Ovary (tissue), 9 donors: Measurements from ENCODE around the gene SLC43A1. TPM values are rescaled to one million over a fixed set of nuclear protein-coding genes. Genes with fewer than 3 reads are reported as not detected.

ENCODE experiments used
- DNase-seq, 5 donors: peaks; one replicate each; pipeline ENCODE4 v3.0.0-alpha.2; 2019 to 2020
- H3K27ac ChIP-seq, 2 donors: fragments of 200-600 bp; one replicate each; pipeline versions ENCODE4 v1.5.1 to v1.8.0; 2019 to 2022
- H3K27me3 ChIP-seq: fragments of 200-600 bp; one replicate; pipeline ENCODE4 v1.8.0; 2022
- H3K36me3 ChIP-seq: fragments of 200-600 bp; sonication (generic); one replicate; pipeline ENCODE4 v1.5.1; 2019
- H3K4me1 ChIP-seq: one replicate; pipeline ENCODE4 v1.8.1; 2013; ENCODE audit warnings: mild to moderate bottlenecking, moderate library complexity; ENCODE audit not compliant: insufficient read depth
- H3K4me3 ChIP-seq: fragments of 200-600 bp; sonication (generic); one replicate; pipeline ENCODE4 v1.5.1; 2017
- H3K9me3 ChIP-seq, 2 donors: fragments of 200-600 bp in 1 of 2; sonication (generic) in 1 of 2; one replicate each; pipeline versions ENCODE4 v1.5.1 to v1.8.1; 2013 to 2019; ENCODE audit warnings: mild to moderate bottlenecking in 1 of 2, moderate library complexity in 1 of 2
- EP300 ChIP-seq: sonication (generic); formaldehyde crosslinking; IDR thresholded peaks from one replicate; pipeline ENCODE4 v1.6.1; 2017; ENCODE audit warnings: antibody characterized with exemption
- POLR2A ChIP-seq: fragments of 450-650 bp; IDR thresholded peaks from one replicate; pipeline ENCODE4 v1.6.1; 2017; ENCODE audit warnings: antibody characterized with exemption, mild to moderate bottlenecking, moderate library complexity
- WGBS, 3 donors: extraction: QIAGEN DNeasy Blood & Tissue Kit in 1 of 3; methylation state at CpG; one replicate each; pipeline versions ENCODE4 v1.1.5 to v1.1.7; 2013 to 2017; 5-methylcytosine and 5-hydroxymethylcytosine counted together
- intact Hi-C, 4 donors: fragments of 100-400 bp; cut with DNase I; formaldehyde crosslinking; loops; one replicate each; pipeline versions ENCODE4 v1.11.0 to v1.15.1; 2022 to 2023
- polyA plus RNA-seq, 2 donors: library from polyadenylated mRNA; stranded (reverse); fragments of 200-250 nt in 1 of 2; fragments of 350-450 nt in 1 of 2; fragmentation: Illumina TruSeq in 1 of 2; extraction: RNeasy Lipid Tissue Mini Kit (QIAGEN cat#74804) in 1 of 2; gene quantifications; one replicate each; pipeline ENCODE4 v1.2.3, GENCODE V29; 2013 to 2014
- total RNA-seq, 7 donors: library from RNA; depleted of rRNA in 2 of 7; stranded (reverse); fragments of >200 nt in 2 of 7; fragmentation: NEBNext Ultra II Directional in 3 of 7; extraction: Animal tissue kit (Norgen Biotek cat#: 25700) in 3 of 7; gene quantifications; one replicate each; pipeline versions ENCODE4 v1.1.0 to v1.2.4, GENCODE V29; 2016 to 2023
- TF ChIP-seq, protein P1 (sequence below), 3 donors: fragments of 450-650 bp in 2 of 3; fragments of 200-600 bp in 1 of 3; IDR thresholded peaks; one replicate each; pipeline versions ENCODE4 v1.5.1 to v1.8.0; 2016 to 2022; ENCODE audit warnings: antibody characterized with exemption in 3 of 3, mild to moderate bottlenecking in 1 of 3
- donor health status: DM: no; HTN: no; CAD: no; lungs with moderate emphysema.
- donor health status: DM: no; HTN: no; CAD: no.
- donor health status: Bipolar disorder and iron deficiency.
- donor health status: DM: yes; HTN: yes; CAD: no.
- donor health status: DM: no; HTN: no; CAD: no.
- donor health status: DM: yes; HTN: yes; CAD: no.

The SLC43A1 gene
- total and polyA plus RNA-seq, 9 donors = 11.5 to 30.4 (median 18.6) TPM

- Histone ChIP-seq H3K27me3 (peaks cover 6% of the 10 kb centered on the region), H3K4me3 (no peak overlapping the region), H3K36me3 (no peaks in the 10 kb centered on the region), H3K4me1 (peaks cover 9% of the 10 kb centered on the region), H3K9me3 (no peaks in the 10 kb centered on the region), H3K27ac (no peak overlapping the region)
- 79 to 98% (median 85%) methylated on average over 3 of the region's 3 CpGs for WGBS, 3 donors
- DNase-seq = no peak
- no peak for TF ChIP-seq EP300
- no peak for TF ChIP-seq POLR2A
- TF ChIP-seq, protein P1, sequence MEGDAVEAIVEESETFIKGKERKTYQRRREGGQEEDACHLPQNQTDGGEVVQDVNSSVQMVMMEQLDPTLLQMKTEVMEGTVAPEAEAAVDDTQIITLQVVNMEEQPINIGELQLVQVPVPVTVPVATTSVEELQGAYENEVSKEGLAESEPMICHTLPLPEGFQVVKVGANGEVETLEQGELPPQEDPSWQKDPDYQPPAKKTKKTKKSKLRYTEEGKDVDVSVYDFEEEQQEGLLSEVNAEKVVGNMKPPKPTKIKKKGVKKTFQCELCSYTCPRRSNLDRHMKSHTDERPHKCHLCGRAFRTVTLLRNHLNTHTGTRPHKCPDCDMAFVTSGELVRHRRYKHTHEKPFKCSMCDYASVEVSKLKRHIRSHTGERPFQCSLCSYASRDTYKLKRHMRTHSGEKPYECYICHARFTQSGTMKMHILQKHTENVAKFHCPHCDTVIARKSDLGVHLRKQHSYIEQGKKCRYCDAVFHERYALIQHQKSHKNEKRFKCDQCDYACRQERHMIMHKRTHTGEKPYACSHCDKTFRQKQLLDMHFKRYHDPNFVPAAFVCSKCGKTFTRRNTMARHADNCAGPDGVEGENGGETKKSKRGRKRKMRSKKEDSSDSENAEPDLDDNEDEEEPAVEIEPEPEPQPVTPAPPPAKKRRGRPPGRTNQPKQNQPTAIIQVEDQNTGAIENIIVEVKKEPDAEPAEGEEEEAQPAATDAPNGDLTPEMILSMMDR (IDR thresholded peaks at IDR 0.05) = no peak
- intact Hi-C loops = loop anchor here in 2 of 4 donors (5.0 to 10.0 kb wide), 2 partner anchors 60 to 108 kb away; no protein-coding TSS in a partner anchor
Measured at GRCh38 chr11:57462597-57462996, 52.9 kb downstream of the SLC43A1 start.

DNA sequence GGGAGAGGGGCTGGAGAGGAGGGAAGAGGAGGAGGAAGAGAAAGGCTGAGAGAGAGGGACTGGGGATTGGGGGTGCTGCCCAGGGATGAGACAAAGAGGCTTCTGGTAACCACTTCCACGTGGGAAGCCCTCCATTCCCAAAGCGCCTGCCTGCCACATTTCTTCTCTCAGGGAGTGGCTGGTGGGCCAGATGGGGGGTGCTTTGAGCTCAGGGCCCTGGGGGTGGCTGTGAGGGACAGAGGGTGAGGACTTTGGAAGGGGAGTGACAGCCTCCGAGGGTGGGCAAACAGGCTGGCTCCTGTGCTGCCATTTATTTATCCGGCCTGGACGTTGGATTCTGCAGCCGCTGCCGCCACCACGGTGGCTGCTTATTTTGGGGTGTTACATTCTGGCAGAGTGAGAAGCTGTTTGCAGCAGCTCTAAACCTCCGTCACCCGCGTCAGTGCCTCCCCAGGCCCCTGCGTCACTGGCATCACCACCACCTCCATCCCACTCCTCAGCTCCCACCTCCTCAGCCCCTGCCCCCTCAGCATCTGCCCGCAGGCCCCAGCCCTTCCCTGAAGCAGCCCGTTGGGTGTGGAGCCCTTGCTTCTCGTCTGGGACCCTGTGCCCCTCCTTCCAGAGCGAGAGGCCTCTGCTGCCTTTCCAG is 53.5 kb downstream of the SLC43A1 start:
- Histone ChIP-seq H3K27me3 (peaks cover 6% of the 10 kb centered on the region), H3K27ac (no peak overlapping the region), H3K9me3 (no peaks in the 10 kb centered on the region), H3K4me1 (peaks cover 9% of the 10 kb centered on the region), H3K4me3 (no peak overlapping the region), H3K36me3 (no peaks in the 10 kb centered on the region)
- WGBS, 3 donors = 65 to 70% (median 65%) methylated on average over 16 of the region's 16 CpGs
- intact Hi-C loops = loop anchor here in 2 of 4 donors (5.0 to 10.0 kb wide), 2 partner anchors 60 to 107 kb away; no protein-coding TSS in a partner anchor
- TF ChIP-seq, protein P1 (IDR thresholded peaks at IDR 0.05) = no peak
- TF ChIP-seq POLR2A = no peak
- TF ChIP-seq EP300 = no peak
- no peak for DNase-seq

GRCh38 chr11:57460758-57461749 is 54.4 kb downstream of the SLC43A1 start:
- H3K9me3 ChIP-seq = no peaks in the 10 kb centered on the region
- peaks cover 9% of the 10 kb centered on the region for H3K4me1 ChIP-seq
- TF ChIP-seq EP300 (no peak), POLR2A (no peak)
- TF ChIP-seq, protein P1 (IDR thresholded peaks at IDR 0.05) = no peak
- intact Hi-C loops = loop anchor here in 2 of 4 donors (5.0 to 10.0 kb wide), 2 partner anchors 61 to 106 kb away; no protein-coding TSS in a partner anchor
- peak overlapping the region; percentile 24 for H3K4me3 ChIP-seq
- H3K36me3 ChIP-seq = no peaks in the 10 kb centered on the region
- H3K27me3 ChIP-seq = peaks cover 6% of the 10 kb centered on the region
- DNase-seq = no peak
- WGBS, 3 donors = 6 to 11% (median 7%) methylated on average over 33 to 50 of the region's 50 CpGs
- H3K27ac ChIP-seq = no peak overlapping the region

DNA sequence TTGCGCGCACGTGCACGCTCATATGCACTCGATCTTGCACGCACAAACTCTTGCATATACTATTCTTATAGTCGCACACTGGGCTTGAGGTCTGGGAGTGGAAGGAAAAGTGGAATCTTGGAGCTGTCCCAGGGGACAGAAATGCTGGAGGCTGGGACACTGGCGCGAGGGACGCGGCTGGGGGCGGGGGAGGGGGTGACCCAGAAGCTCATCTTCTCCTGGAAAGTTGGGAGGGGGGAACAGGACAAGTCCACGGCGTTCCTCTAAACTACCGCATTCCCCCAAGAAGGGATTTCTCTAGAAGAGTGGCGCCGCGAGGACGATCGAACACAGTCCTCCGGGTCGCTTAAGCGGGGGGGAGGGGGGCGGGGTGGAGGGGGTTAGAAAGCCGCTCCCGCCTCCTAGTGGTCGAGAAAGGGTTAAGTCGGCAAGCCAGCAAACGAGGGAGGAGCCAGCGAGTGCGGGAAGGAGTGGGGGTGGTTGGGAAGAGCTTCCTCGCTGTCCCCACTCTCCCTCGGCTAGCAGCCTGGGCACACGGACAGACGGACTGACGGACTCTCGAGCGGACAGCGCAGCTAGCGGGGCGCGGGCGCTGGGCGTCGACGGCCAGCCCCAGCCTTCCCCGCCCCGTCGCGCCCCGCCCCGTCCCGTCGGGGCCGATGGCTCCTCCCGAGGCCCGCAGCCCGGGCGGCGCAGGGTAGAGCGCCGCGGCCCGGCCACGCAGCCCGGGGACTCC is 55.3 kb downstream of the SLC43A1 start, which contains the start of gene RTN4RL2:
RTN4RL2 (plus strand) TSS at position 507 of the 736 bp plus-strand sequence. CDS start 338 bp downstream, outside the sequence.
- H3K27ac ChIP-seq = no peak within 1 kb of the TSS
- intact Hi-C loops = loop anchor here in 2 of 4 donors (5.0 to 10.0 kb wide), 2 partner anchors 62 to 105 kb away; no protein-coding TSS in a partner anchor
- H3K4me3 ChIP-seq = peak within 1 kb of the TSS; percentile 24
- TF ChIP-seq, protein P1 (IDR thresholded peaks at IDR 0.05) = no peak
- TF ChIP-seq POLR2A = no peak
- no peak for TF ChIP-seq EP300
- H3K4me1 ChIP-seq = peaks cover 9% of the 10 kb centered on the region
- no peak for DNase-seq
- no peaks in the 10 kb centered on the region for H3K9me3 ChIP-seq
- WGBS, 3 donors = 0 to 1% (median 0%) methylated on average over 56 to 66 of the region's 66 CpGs
- peaks cover 6% of the 10 kb centered on the region for H3K27me3 ChIP-seq
- no peaks in the 10 kb centered on the region for H3K36me3 ChIP-seq
